ENCODE data around the gene PMFBP1.

The PMFBP1 gene

DNA sequence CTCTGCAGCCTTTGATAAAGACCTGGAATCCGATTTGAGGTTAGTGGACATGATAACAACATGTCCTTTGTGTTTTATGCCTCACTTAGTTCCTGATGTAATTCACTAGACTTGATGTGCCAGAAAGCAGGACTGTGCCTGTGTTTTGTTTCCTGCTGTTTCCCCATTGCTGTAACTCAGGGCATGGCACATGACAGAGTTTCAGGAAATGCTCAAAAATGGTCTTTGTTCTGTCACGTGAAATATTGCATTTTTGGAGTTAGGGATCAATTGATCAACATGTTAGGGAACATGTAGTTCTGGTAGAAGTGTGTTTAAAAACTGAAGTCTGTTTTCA lies 45.6 kb downstream of the PMFBP1 start:
- DNase-seq, result no peak

DNA sequence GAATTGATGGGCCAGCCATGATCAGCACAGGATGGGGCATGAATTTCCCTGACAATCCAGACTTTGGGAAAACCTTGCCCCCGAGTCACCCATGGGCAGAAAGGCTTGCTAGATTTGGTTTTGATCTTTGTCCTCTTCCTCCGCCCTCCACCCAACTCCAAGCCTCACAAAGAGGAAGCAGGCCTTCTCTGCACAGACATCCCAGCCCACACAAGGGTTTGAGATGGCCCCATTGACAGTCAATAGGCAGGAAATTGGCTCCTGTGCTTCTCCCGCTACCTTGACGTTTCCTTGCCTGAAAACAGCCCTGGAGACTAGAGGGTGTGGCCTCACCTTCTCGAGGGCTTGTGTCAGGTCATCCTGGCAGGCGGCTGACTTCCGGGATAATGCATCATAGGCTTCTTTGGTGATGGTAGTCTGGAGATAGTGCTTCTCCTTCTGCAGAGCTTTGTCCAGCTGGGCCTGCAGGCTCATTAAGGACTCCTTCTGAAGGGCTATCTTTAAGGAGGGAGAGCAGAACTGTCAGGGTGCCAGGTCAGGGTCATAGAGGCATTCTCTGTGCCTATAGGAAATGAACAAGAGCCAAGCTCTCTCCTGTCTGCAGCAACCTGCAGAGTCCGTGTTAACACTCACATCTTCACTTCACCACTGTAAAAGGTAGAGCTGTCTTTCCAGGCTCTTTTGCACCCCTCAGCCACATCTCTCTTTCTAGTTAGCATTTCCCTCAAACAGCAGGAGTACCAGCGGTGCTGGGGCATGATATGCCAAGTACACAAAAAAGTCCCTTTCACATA lies 46.1 kb downstream of the PMFBP1 start:
- DNase-seq, result no peak

DNA sequence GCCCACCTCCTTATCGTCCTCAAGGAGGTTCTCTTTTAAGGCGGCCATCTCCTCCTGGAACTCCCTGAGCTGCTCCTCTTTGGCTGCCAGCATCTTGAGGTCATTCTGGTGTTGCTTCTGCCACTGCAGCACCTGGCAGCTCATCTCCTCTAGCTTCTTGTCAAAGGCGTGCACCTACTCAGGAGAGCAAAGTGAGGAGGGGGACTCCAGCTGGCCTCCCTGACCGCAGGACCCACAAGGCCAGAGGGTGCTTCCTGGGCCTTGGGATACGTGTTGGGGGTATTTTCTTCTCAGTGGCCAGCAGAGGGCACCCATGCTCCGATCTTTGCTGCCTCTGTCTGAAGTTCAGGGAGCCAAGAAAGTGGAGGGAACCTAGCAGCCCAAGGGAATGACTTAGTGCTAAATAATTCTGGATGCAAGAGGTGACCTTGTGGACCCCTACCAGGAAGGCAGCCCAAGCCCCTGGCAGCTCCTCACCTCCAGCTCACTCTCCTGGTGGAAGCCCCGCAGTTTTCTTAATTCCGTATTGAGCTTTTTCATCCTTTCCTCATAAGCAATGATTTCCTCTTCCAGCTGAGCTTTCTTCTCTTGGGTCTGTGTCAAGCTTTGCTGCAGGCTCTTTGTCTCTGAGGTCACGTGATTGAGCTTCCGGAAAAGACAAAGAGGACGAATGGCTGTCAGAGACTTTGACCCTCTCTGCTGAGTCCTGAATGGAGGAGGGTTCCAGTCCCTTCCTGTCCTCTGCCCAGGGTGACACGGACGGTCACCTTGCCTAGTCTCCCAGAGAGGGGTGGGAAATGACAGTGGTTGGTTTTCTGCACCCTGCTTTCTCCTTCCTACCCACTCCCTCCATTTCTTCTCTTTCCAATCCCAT lies 47.0 kb downstream of the PMFBP1 start:
- peak; percentile 8 for DNase-seq

DNA sequence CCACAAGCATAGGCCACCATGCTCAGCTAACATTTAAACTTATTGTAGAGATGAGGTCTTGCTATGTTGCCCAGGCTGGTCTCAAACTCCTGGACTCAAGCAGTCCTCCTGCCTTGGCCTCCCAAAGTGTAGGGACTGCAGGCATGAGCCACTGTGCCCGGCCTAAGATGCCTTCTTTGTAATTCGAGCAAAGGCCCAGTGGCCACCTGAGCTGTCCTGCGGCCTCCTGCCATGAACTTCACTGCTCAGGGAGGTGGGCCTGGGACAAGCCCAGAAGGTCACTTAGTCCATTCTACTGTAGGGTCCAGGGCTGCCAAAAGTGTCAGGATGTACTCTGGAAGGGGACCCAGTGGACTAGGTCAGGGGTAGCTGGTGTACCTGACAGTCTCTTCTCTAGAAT lies 47.8 kb downstream of the PMFBP1 start:
- DNase-seq, result no peak

DNA sequence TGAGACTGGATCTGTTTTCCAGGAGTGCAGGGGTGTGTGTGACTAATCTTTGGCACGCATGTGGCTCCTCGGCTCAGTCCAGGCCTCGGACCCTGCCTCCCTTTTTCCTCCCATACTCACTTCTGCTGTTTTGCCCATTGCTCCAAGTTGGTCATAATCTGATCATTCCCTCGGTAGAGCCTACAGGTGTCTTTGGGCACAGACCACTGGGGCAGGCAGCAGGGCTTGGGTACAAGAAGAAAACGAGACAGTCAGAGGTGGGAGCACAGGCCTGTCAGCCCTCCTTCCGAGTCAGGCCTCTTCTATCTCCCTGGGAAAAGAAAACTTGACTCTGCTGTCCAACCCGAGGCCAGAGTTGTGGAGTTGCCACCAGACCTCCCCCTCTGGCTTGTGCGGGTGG lies 48.5 kb downstream of the PMFBP1 start:
- no peak for DNase-seq

DNA sequence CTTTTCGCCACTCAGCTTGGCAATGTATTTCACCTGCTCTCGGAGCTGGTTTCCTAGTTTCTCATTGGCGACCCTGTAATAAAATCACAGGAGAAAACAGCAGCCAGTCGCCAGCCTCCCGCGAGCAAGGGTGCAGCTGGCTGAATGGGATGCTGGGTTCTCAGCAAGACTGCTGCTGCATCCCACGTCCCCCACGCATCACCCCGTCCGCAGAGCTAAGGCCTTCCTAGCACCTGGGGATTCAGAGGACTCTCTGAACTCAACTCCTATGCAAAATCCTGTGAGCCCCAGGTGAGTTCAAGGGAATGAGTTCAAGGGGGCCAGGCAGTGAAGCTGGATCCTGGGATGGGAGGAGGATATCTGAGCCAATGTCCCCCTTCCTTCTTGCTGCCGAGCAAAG lies 49.0 kb downstream of the PMFBP1 start:
- no peak for DNase-seq

DNA sequence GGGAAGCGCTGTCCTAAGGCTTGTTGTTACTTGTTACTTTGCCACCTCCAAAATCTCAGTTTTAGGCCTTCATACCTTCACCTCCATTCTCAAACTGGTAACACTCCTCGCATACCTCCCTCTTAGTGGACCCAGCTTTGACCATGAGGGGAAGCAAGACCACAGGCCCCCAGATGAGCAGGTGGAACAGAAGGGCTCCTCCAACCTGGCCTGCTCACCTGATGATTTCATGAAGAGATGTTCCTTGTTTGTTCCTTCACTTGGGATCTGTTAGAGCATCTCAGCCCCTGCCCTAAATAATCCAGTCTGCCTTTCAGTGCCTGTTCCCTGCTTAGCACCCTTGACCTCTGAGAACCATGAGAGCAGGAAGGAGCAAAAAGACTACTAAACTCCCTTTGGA lies 49.6 kb downstream of the PMFBP1 start:
- no peak for DNase-seq

DNA sequence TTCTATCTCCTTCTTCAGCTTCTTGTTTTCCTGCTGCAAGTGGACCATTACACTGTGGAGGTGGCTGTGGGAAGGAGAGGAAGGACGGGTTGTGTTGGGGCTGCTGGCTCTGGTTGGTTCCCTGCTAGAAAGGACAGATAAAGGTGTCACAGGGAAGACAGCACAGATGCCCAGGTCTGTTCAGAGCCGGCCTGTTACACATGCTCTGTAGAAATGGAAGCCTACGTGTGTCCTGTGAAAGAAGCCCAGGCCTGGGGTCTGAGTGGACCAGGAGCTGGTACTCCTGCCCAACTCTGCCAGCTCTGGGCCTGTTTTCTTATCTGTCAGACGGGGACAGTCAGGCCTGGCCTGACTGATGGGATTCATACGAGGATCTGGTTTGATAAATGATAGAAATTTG lies 51.9 kb downstream of the PMFBP1 start:
- no peak for DNase-seq

DNA sequence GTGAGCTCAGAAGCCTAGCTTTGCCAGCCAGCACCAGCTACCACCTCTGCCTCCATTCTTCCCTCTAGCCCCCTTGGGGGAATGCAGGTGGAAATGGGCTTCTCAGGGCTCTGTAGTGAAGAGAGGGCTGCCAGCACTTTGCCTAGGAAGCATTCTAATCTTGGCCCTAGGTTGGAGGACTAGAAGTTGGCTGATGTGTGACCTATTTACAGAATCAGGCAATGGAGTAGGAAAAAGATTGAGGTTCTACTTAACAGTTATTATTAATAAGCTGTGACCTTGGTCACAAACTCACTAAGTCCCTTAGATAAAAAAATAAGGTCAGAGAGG lies 58.4 kb downstream of the PMFBP1 start:
- DNase-seq, result no peak

DNA sequence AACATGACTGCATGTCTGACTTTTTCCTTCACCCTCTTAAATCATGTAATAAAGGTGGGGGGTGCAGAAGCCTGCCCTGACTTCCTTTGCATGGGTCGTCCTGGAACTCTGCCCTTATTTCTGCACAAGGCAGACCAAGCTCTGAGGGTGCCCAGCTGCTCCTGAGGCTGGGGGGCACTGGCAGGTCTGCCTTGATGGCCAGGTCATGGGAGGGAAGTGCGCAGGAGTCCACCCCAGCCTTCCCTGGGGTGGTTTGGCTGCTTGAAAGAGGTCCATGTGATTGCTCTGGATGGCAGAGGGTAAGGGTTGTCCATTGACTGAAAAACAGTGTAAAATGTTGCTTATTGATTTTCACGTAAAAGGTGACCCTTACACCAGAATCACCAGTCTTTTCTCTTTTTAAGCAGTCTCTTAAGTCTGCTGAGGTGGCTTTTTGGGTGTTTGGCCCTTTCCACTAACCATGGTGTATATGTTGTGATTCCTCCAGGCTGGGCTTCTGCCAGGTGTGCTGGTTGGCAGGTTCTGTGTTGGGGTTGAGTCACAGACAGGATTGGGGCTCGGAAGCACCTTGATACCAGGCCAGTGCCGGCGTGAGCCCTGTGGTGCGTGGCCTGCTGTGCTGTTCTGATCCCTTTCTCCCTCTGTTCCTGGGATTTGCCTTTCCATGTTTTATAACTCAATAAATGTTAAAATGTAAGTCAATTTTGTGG lies 58.9 kb downstream of the PMFBP1 start:
- DNase-seq, result no peak

DNA sequence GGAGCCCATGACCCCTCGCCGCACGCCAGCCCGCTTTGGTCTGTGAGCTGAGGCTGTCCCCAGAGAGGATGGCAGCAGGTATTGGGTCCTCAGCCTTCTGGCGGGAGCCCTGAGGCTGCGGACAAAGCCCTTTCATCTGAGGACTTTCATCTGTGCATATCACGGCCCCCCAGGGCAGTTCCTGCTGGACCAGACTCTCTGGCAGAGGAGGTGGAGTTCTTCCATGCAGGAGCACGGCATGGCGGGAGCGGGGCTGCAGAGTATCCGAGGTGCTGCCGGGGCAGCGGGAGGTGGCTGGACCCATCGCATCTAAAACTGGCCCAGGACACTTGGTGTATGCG lies 59.5 kb downstream of the PMFBP1 start:
- no peak for DNase-seq

DNA sequence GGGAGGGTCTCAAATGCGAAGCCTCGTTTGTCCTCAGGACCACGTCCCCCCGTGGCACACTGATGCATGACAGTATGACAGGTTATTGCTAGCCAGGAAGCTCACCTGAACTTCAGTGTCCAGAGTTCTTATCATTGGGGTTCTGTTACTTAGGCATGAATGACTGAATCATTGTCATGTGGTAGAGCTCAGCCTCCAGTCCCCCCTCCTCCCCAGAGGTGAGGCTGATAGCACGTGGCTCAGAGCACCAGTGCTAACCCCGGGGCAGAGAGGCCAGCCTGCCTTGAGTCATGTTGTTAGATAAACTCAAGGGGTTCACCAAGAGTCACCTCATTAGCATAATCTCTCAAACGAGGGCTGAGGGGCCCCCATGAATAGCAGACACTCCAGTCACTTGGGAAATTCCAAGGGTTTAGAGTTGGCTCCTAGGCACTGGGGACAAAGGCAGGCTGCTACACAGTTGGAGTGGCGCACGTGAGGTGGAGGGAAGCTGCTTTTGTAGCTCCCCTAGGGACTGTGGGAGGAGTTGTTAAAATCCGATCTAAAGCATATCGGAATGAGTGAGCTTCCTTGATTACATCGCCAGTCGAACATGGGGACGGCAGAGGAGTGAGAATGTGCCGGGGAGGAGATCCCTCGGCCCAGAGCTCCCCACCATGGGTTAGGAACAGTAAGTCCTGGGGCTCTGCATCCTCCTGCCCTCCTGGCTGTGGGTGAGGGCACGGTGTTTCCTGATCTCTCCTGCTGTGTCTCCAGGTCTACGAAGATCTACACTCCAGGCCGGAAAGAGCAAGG lies 60.1 kb downstream of the PMFBP1 start:
- no peak for DNase-seq

DNA sequence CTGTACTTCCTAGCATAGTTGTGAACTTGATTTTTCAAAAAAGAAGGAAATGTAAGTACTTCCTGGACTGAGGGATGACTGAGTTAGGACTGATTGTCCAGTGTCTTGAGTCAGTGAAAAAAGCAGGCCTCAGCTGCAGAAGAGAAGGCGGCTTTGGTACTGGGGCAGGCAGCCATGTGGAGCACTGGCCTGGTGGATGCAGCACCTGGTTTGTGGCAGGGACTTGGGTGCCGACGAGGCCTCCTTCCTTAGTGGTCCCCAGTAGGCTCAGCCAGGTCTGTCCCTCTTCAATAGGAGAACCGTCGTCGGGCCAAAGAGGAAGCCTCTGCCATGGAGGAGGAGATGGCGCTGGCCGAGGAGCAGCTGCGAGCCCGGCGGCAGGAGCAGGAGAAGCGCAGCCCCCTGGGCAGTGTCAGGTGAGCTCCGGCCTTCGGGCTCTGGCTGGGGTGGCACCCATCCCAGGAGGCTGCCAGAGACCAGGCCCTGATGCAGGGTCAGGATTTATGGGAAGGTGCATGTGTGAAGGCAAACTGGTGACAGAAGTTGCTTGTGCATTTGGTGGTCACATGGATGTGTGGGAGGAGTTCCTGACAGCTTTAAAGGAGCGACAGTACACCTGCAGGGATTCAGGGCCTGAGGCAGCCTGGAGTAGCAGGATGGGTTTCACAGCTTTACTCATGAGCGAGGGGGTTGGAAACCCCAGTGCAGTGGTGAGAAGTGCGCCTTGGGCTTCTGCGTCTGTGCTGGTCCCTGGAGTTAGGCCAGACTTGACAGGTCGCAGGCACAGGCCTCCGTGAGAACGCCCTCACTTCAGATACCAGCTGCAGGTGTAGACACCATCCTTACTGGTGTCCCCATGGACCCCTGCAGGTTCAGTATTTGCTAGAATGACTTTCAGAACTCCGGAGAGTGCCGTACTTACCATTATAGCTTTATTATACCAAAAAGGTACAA lies 61.0 kb downstream of the PMFBP1 start:
- DNase-seq, result no peak

DNA sequence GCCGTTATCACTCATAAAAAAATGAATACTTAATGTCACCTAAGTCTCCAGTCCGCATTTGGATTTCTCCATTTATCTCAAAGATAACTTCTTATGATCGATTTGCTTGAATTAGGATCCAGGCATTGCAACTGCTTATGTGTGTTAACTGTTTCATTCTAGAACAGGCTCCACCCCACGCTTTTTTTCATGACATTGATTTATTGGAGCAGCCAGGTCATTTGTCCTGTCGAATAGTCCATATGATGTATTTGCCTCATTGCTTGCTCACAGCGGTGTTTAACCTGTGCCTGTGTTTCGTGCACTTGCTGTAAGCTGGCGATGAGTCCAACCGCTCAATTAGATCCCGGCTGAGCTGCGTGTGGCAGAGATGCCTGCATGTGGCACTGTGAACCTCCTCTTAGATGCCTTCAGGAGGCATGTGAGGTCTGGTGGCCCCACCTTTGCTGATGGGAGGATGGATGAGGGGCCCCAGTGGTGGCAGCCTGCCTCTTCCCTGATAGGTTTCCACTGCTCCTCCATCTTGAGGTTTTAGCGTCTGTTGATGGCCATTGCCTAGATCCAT lies 61.9 kb downstream of the PMFBP1 start:
- DNase-seq, result no peak

DNA sequence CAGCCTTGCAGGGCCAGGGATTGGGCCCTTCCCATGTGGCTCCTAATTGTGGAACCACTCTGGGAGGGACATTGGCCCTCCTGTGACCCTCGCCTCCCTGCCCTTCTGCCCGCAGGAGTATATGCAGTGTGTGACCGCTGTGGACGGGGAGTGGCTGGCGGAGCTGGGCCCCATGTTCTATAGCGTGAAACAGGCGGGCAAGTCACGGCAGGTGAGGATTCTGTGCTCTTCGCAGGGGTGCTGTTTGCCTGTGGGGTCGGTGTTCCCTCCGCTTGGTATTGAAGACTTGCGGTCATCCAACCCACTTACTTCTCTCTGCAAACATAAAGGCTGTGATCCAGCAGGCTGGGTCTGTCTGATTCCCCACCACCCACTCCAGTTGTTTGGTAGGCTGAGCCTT lies 62.7 kb downstream of the PMFBP1 start:
- DNase-seq, result no peak

DNA sequence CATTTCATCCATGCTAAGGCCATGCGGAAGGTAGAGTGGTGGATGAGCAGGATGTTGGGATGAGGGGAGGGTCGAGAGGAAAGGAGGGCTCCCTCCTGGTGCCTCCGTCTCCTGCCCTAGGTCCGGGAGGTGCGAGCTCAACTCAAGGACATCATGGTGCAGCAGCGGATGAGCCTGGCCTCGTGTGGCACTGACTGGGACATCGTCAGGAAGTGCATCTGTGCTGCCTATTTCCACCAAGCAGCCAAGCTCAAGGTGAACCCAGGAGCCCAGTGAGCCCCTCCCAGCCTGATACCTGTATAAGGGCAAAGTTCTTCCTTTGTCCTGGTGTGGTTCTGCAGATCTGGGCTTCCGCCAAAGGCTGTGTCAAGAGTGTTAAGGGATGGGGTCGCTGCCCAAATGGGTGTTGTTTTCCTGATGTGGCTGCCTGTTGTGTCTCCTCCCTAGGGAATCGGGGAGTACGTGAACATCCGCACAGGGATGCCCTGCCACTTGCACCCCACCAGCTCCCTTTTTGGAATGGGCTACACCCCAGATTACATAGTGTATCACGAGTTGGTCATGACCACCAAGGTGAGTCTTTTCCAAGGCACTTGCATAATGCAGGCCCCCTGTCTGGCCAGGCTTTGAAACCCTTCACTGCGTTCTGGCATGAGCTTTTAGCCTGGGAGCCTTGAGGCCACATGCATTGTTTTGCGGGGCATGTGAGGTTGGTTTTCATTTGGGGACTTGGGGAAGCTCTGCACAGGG lies 63.4 kb downstream of the PMFBP1 start:
- no peak for DNase-seq

DNA sequence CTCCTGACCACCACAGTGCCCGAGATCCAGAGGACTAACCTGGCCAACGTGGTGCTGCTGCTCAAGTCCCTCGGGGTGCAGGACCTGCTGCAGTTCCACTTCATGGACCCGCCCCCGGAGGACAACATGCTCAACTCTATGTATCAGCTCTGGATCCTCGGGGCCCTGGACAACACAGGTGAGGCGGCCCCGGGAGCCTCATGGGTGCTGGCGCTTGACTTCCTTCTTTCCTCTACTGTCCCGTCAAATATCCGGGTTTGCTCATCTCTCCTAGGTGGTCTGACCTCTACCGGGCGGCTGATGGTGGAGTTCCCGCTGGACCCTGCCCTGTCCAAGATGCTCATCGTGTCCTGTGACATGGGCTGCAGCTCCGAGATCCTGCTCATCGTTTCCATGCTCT lies 64.6 kb downstream of the PMFBP1 start:
- DNase-seq, result no peak

DNA sequence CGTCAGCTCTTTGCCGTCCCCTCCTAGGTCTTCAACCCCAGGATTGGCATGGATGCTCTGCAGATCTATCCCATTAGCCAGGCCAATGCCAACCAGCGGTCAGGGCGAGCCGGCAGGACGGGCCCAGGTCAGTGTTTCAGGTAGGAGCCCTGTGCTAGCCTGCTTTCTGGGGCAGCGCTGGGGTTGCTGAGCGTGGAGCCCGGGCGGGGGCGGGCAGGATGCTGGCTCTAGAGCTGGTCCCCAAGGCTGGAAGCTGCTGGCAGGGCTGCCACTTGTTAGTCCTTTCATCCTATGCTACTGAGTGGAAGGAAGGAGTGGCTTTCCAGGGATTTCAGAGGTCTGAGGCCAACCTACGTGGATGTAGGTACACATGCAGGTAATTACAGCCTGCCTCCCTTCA lies 66.0 kb downstream of the PMFBP1 start:
- DNase-seq, result no peak

DNA sequence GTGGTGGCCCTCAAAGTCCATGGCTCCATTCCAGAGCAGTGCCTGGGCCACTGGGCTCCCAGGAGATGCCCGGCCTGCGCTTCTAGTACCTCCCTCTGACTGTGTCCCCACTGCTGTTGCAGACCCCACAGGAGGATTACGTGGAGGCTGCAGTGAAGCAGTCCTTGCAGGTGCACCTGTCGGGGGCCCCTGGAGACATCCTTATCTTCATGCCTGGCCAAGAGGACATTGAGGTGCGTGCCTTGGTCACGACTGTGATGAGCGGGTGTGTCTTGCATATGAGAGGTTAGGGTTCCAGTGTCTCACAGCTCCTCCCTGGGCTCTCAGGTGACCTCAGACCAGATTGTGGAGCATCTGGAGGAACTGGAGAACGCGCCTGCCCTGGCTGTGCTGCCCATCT lies 67.0 kb downstream of the PMFBP1 start:
- DNase-seq, result no peak

DNA sequence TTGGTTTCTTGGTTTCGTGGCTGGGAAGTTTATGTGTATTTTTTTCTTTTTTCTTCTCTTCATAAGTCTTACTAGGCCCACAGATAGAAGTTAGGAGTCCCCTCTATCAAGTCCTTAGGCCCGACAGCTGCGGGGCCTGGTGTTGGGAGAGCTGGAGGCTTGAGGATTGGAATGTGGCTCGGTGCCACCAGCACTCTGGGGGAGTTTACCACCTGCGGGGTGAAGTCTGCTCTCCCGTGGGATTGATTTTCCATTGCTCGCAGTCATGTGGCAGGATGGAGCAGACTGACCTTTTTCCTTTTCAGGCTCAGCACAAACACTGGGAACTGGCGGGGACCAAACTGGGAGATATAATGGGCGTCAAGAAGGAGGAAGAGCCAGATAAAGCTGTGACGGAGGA lies 70.8 kb downstream of the PMFBP1 start:
- DNase-seq, result no peak

DNA sequence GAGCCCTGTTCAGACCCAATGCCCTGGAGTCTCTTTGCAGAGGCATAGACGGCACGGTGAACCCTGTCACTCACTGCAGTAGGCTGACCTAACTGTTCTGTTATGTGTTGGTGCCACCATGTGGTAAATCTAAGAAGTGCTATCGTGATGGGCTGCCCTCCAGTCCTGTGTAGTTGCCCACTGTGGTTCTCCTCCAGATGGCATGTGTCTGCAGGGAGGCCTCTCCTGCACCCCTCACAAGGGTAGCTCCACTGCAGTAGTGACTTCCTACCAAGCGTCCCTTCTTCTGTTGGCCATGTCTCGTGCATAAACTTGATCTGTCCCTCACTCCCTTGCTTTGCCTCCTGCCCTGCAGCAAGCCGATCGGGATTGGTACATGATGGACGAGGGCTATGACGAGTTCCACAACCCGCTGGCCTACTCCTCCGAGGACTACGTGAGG lies 72.6 kb downstream of the PMFBP1 start:
- DNase-seq, result peak; percentile 3
